ENCODE data around the gene MYL6B. TPM values are rescaled to one million over a fixed set of nuclear protein-coding genes. Genes with fewer than 3 reads are reported as not detected.
A peak's percentile ranks its signal among the peaks of the same experiment; 100 is the strongest.

The MYL6B gene
- total and polyA plus RNA-seq, 2 of the 4 experiments (the other 2 are of a cell fraction), result 78.3 to 112 TPM

GRCh38 chr12:56160894-56161689, 8.7 kb downstream of the MYL6B start:
- H2AK9ac ChIP-seq (replicated peaks; ENCODE audit: low read depth, low read length, poor library complexity), result peak overlapping the region; percentile 75
- no peak overlapping the region for H3K18ac ChIP-seq (ENCODE audit: low read depth, low read length)
- H3K27me3 ChIP-seq (ENCODE audit: control insufficient read depth, insufficient read depth, low read length), result no peaks in the 10 kb centered on the region
- peak overlapping the region; percentile 98 for H3K14ac ChIP-seq (replicated peaks; ENCODE audit: low read depth, low read length)
- no peak overlapping the region for H2AK5ac ChIP-seq (ENCODE audit: low read depth, low read length)
- no peak overlapping the region for H4K91ac ChIP-seq (ENCODE audit: insufficient read depth, low read depth, low read length)
- no peaks in the 10 kb centered on the region for H3K9me1 ChIP-seq (ENCODE audit: insufficient read depth, low read length)
- peak overlapping the region; percentile 100 for H3K9ac ChIP-seq (ENCODE audit: low read depth, low read length)
- H2BK5ac ChIP-seq (ENCODE audit: low read depth, low read length, poor library complexity, severe bottlenecking), result peak overlapping the region; percentile 12
- peak overlapping the region; percentile 8 for H2AFZ ChIP-seq (replicated peaks; ENCODE audit: low read length, poor library complexity)
- H4K20me1 ChIP-seq (ENCODE audit: insufficient read depth, low read length), result peaks cover 69% of the 10 kb centered on the region
- H3K4me2 ChIP-seq (ENCODE audit: low read depth, low read length), result peak overlapping the region; percentile 98
- H3K23ac ChIP-seq (ENCODE audit: low read depth, low read length), result peak overlapping the region; percentile 99
- in situ Hi-C loops (cut with MboI; ENCODE audit: low sequenced_read_pairs) (no loop called here), dilution Hi-C loops (cut with HindIII; ENCODE audit: low sequenced_read_pairs, unreplicated experiment) (no loop called here), intact Hi-C loops (cut with micrococcal nuclease) (no loop called here)
- H3K27ac ChIP-seq (ENCODE audit: insufficient read depth, low read length), result peak overlapping the region; percentile 90
- 100% methylated on average over 4 of the region's 11 CpGs; no CpG with 5 or more reads in 1 of the 2 experiments for WGBS, 2 experiments (ENCODE audit: extremely low coverage in 2 of 2, insufficient read length in 1 of 2)
- H3K56ac ChIP-seq (ENCODE audit: extremely low read depth, insufficient read depth, low read length), result no peak overlapping the region
- no peak overlapping the region for H4K5ac ChIP-seq (ENCODE audit: low read depth, low read length)
- no peak overlapping the region for H2BK120ac ChIP-seq (ENCODE audit: low read depth, low read length)
- no TSS peak for BruUV-seq (replicated peaks)
- peaks cover 15% of the 10 kb centered on the region for H3K4me1 ChIP-seq (ENCODE audit: control insufficient read depth, insufficient read depth, low read length)
- H3K36me3 ChIP-seq (ENCODE audit: control insufficient read depth, insufficient read depth, low read length), result peaks cover 63% of the 10 kb centered on the region
- 0 out of 2 replicates have a peak overlapping the region, but pooled peaks have one; percentile 30 for H3K4ac ChIP-seq (ENCODE audit: low read depth, low read length)
- DNase-seq (no peak), ATAC-seq (ENCODE audit: low read depth) (no peak)
- peak overlapping the region; percentile 73; the same call in 1 of the 2 replicates for H3K4me3 ChIP-seq (ENCODE audit: insufficient read depth, low read depth, low read length)
- ChIA-PET POLR2A (ENCODE audit: unreplicated experiment) (interaction anchor here (0.5 to 0.6 kb wide), 3 partner anchors 8 to 14 kb away, joined by 3 to 7 read pairs (median 3); no protein-coding TSS in a partner anchor), CTCF (interaction anchor here (0.5 to 2.0 kb wide), 2 partner anchors 28 to 480 kb away, joined by 3 to 8 read pairs; partner anchors contain the start of gene SMARCC2)
- H2BK15ac ChIP-seq (ENCODE audit: low read depth, low read length), result no peak overlapping the region
- peak overlapping the region in 1 of 2 experiments; percentile 2; a peak in 1 of 4 replicates for H4K8ac ChIP-seq (ENCODE audit: low read depth in 2 of 2, low read length in 2 of 2)
- no peaks in the 10 kb centered on the region for H3K9me3 ChIP-seq (ENCODE audit: control insufficient read depth, insufficient read depth, low read length)
- no peak overlapping the region for H2BK20ac ChIP-seq (ENCODE audit: low read depth, low read length)
- TF ChIP-seq BHLHE40 (IDR thresholded peaks at IDR 0.05; ENCODE audit: low read depth, low read length), result no peak
- no peak for TF ChIP-seq RFX5 (IDR thresholded peaks at IDR 0.05; ENCODE audit: low read depth, low read length)
- no peak for TF ChIP-seq POLR2A (IDR thresholded peaks at IDR 0.05; ENCODE audit: low read depth, low read length)
- TF ChIP-seq MAZ (IDR thresholded peaks at IDR 0.05; ENCODE audit: borderline replicate concordance, low read depth, low read length), result no peak
- TF ChIP-seq CEBPB (IDR thresholded peaks at IDR 0.05; ENCODE audit: low read depth, low read length), result no peak
- no peak for TF ChIP-seq USF2 (IDR thresholded peaks at IDR 0.05; ENCODE audit: low read depth, low read length)
- no peak for TF ChIP-seq MAFK (IDR thresholded peaks at IDR 0.05; ENCODE audit: low read depth, low read length)
- no peak for TF ChIP-seq FOS (IDR thresholded peaks at IDR 0.05; ENCODE audit: low read depth, low read length)
- no peak for TF ChIP-seq MXI1 (IDR thresholded peaks at IDR 0.05; ENCODE audit: borderline replicate concordance, low read depth, low read length)
- TF ChIP-seq SMC3 (IDR thresholded peaks at IDR 0.05; ENCODE audit: low read depth, low read length), result no peak
- TF ChIP-seq ELK1 (IDR thresholded peaks at IDR 0.05; ENCODE audit: borderline replicate concordance, low read depth, low read length), result no peak
- peaks cover 14 to 50% of the 10 kb centered on the region in 2 experiments for H3K79me1 ChIP-seq (ENCODE audit: low read depth in 1 of 2, low read length in 2 of 2)

Data from IMR-90 (cell line).